GM19468 (cell line): ENCODE data around the gene ADISSP.

Source experiments
- ATAC-seq: cut with Tn5 transposase; IDR thresholded peaks from one replicate; pipeline ENCODE4 v1.9.1; 2021; ENCODE audit warnings: mild to moderate bottlenecking, moderate library complexity, moderate number of reproducible peaks; ENCODE audit not compliant: unreplicated experiment; ENCODE audit errors: extremely low read depth

ADISSP gene

GRCh38 chr20:3740615-3741301 lies 26.8 kb downstream of the ADISSP start:
- no peak for ATAC-seq

GRCh38 chr20:3739926-3740451 lies 27.6 kb downstream of the ADISSP start:
- ATAC-seq: no peak

- no peak for ATAC-seq
These were observed 28.3 kb downstream of the ADISSP start for GRCh38 chr20:3739054-3739925.

- no peak for ATAC-seq
These were observed 29.2 kb downstream of the ADISSP start for GRCh38 chr20:3738111-3739053.

- no peak for ATAC-seq
These were observed 31.8 kb downstream of the ADISSP start for GRCh38 chr20:3735768-3736167.

GRCh38 chr20:3734111-3734843 lies 33.3 kb downstream of the ADISSP start:
- ATAC-seq: no peak

- ATAC-seq: no peak
These were observed 34.2 kb downstream of the ADISSP start for GRCh38 chr20:3733119-3733995.

- no peak for ATAC-seq
These were observed 35.0 kb downstream of the ADISSP start, which contains the start of gene HSPA12B for GRCh38 chr20:3732327-3733118. HSPA12B (plus strand) TSS chr20:3732685; CDS start chr20:3738675, 5,990 bp downstream.

GRCh38 chr20:3731944-3732326 lies 35.6 kb downstream of the ADISSP start:
- ATAC-seq: no peak

- ATAC-seq: no peak
These were observed 36.5 kb downstream of the ADISSP start for GRCh38 chr20:3730803-3731672.

- ATAC-seq: no peak
These were observed 37.6 kb downstream of the ADISSP start for GRCh38 chr20:3729811-3730540.

GRCh38 chr20:3729378-3729777 lies 38.2 kb downstream of the ADISSP start:
- no peak for ATAC-seq

GRCh38 chr20:3728876-3729275 lies 38.7 kb downstream of the ADISSP start:
- no peak for ATAC-seq

- no peak for ATAC-seq
These were observed 39.2 kb downstream of the ADISSP start for GRCh38 chr20:3728354-3728753.

- ATAC-seq: no peak
These were observed 40.0 kb downstream of the ADISSP start for GRCh38 chr20:3727401-3728021.

- no peak for ATAC-seq
These were observed 43.2 kb downstream of the ADISSP start for GRCh38 chr20:3724356-3724755.
